HCT116 (cell line): ENCODE data around the gene ZNF274. TPM values are rescaled to one million over a fixed set of nuclear protein-coding genes. Genes with fewer than 3 reads are reported as not detected.

Source experiments
- ATAC-seq: fragments of 200-7000 bp; cut with Tn5 transposase; 2 replicates; pipeline ENCODE4 v1.9.1; 2020; ENCODE audit warnings: mild to moderate bottlenecking, moderate library complexity
- BruUV-seq: library from RNA; stranded (reverse); fragments of 400-500 nt; replicated peaks from 2 replicates; lab custom pipeline; 2021; lab: Mats Ljungman, UMichigan
- CTCF ChIA-PET: fragments of 300-600 bp; sonication (Branson Sonifier 250); formaldehyde crosslinking; loops from one replicate; lab custom pipeline; 2021; ENCODE audit warnings: antibody characterized with exemption; lab: Charles Lee
- POLR2A ChIA-PET: fragments of 300-600, 350-600 bp; sonication (Branson Sonifier 250); formaldehyde crosslinking; loops from one replicate; lab custom pipeline; 2021; ENCODE audit warnings: antibody characterized with exemption; lab: Charles Lee
- RAD21 ChIA-PET, 2 experiments: fragments of 300-600 bp; sonication (Branson Sonifier 250); formaldehyde crosslinking; loops; one replicate each; lab custom pipeline; 2023; ENCODE audit warnings: low total read pairs in 2 of 2; ENCODE audit not compliant: uncharacterized antibody in 2 of 2, unreplicated experiment in 2 of 2, low non-redundant PET in 1 of 2; lab: Charles Lee
- DNase-seq: peaks from one replicate; pipeline ENCODE4 v3.0.0-alpha.2; 2010; ENCODE audit warnings: low read depth, low spot score
- H2AFZ ChIP-seq: fragments of 200-600 bp; shearing (Covaris generic), sonication (generic); 2 replicates; pipeline ENCODE4 v1.6.1; 2017; ENCODE audit warnings: low read depth, mixed run types, mixed read lengths, antibody characterized with exemption, low read length; ENCODE audit not compliant: poor library complexity, severe bottlenecking
- H3K27ac ChIP-seq: 2 replicates; pipeline ENCODE4 v1.5.1; 2012; ENCODE audit warnings: low read depth, low read length
- H3K27me3 ChIP-seq: fragments of 200-600 bp; sonication (generic); 2 replicates; pipeline ENCODE4 v1.6.1; 2016; ENCODE audit warnings: mixed run types, low read length, mixed read lengths; ENCODE audit not compliant: insufficient read depth
- H3K36me3 ChIP-seq, 2 experiments: fragments of 200-500 bp in 1 of 2; fragments of 200-600 bp in 1 of 2; sonication (Bioruptor generic) in 1 of 2; sonication (generic) in 1 of 2; 2 replicates each; pipeline versions ENCODE4 v1.5.1 to v1.6.1; 2014 to 2016; ENCODE audit warnings: low read length in 2 of 2, inconsistent platforms in 1 of 2, mixed read lengths in 1 of 2, mixed run types in 1 of 2; ENCODE audit not compliant: insufficient read depth in 2 of 2, control insufficient read depth in 1 of 2
- H3K4me1 ChIP-seq, 2 experiments: fragments of 200-600 bp in 1 of 2; sonication (generic) in 1 of 2; 2 replicates each; pipeline versions ENCODE4 v1.5.1 to v1.6.1; 2012 to 2017; ENCODE audit warnings: low read length in 2 of 2, inconsistent platforms in 1 of 2, mild to moderate bottlenecking in 1 of 2, mixed read lengths in 1 of 2, mixed run types in 1 of 2, moderate library complexity in 1 of 2; ENCODE audit not compliant: insufficient read depth in 2 of 2, control insufficient read depth in 1 of 2
- H3K4me2 ChIP-seq: fragments of 200-600 bp; sonication (generic); 2 replicates; pipeline ENCODE4 v1.6.1; 2017; ENCODE audit warnings: mixed run types, low read length, mixed read lengths
- H3K4me3 ChIP-seq, 2 experiments: fragments of 200-600 bp in 1 of 2; sonication (generic) in 1 of 2; replicated peaks in 1 of 2; 2 replicates each; pipeline ENCODE4 v1.5.1; 2011 to 2016; ENCODE audit warnings: low read length in 2 of 2, control low read depth in 1 of 2, low read depth in 1 of 2, mild to moderate bottlenecking in 1 of 2, mixed read lengths in 1 of 2, mixed run types in 1 of 2
- H3K79me2 ChIP-seq: fragments of 200-600 bp; sonication (generic); 2 replicates; pipeline ENCODE4 v1.6.1; 2017; ENCODE audit warnings: mild to moderate bottlenecking, mixed run types, low read length, moderate library complexity, mixed read lengths; ENCODE audit not compliant: insufficient read depth
- H3K9ac ChIP-seq: fragments of 200-600 bp; sonication (generic); 2 replicates; pipeline ENCODE4 v1.6.1; 2016; ENCODE audit warnings: low read length, mixed read lengths
- H3K9me2 ChIP-seq: fragments of 200-600 bp; sonication (generic), shearing (Covaris generic); 2 replicates; pipeline ENCODE4 v1.6.1; 2017; ENCODE audit warnings: mixed run types, mild to moderate bottlenecking, moderate library complexity; ENCODE audit not compliant: insufficient read depth
- H3K9me3 ChIP-seq, 2 experiments: fragments of 200-500 bp in 1 of 2; fragments of 200-600 bp in 1 of 2; sonication (Bioruptor generic) in 1 of 2; sonication (generic) in 1 of 2; 2 replicates each; pipeline ENCODE4 v1.6.1; 2014 to 2017; ENCODE audit warnings: low read length in 2 of 2, mixed read lengths in 2 of 2, inconsistent platforms in 1 of 2, low read depth in 1 of 2, mild to moderate bottlenecking in 1 of 2, mixed run types in 1 of 2, moderate library complexity in 1 of 2; ENCODE audit not compliant: control insufficient read depth in 1 of 2, insufficient read depth in 1 of 2
- H4K20me1 ChIP-seq: fragments of 200-600 bp; sonication (generic), shearing (Covaris generic); 2 replicates; pipeline ENCODE4 v1.6.1; 2017; ENCODE audit warnings: mixed run types, mild to moderate bottlenecking, moderate library complexity; ENCODE audit not compliant: insufficient read depth
- CEBPB ChIP-seq: IDR thresholded peaks from 2 replicates; pipeline ENCODE4 v1.6.1; 2012; ENCODE audit warnings: low read depth
- POLR2AphosphoS5 ChIP-seq: IDR thresholded peaks from 2 replicates; pipeline ENCODE4 v1.6.1; 2011; ENCODE audit warnings: mild to moderate bottlenecking, low read depth, low read length, moderate library complexity
- SIN3A ChIP-seq: IDR thresholded peaks from 2 replicates; pipeline ENCODE4 v1.6.1; 2012; ENCODE audit warnings: low read depth
- SP1 ChIP-seq: IDR thresholded peaks from 2 replicates; pipeline ENCODE4 v1.6.1; 2012; ENCODE audit warnings: low read depth
- ZFX ChIP-seq: fragments of 450-650 bp; IDR thresholded peaks from 2 replicates; pipeline ENCODE4 v1.6.1; 2017
- ZNF274 ChIP-seq: fragments of 200-500 bp; sonication (Bioruptor generic); IDR thresholded peaks from 2 replicates; pipeline ENCODE4 v1.6.1; 2014; ENCODE audit warnings: mild to moderate bottlenecking, low read depth, low read length, inconsistent platforms
- intact Hi-C: fragments of 100-400 bp; cut with micrococcal nuclease; formaldehyde crosslinking; loops from 2 replicates; pipeline ENCODE4 v1.10.0; 2022
- total RNA-seq: library from RNA; stranded (reverse); gene quantifications from one replicate; pipeline ENCODE4 v1.2.1, GENCODE V29; 2021; ENCODE audit not compliant: unreplicated experiment

Gene ZNF274
- total RNA-seq, 1 experiment from 2014 or later = 7.8 TPM

DNA sequence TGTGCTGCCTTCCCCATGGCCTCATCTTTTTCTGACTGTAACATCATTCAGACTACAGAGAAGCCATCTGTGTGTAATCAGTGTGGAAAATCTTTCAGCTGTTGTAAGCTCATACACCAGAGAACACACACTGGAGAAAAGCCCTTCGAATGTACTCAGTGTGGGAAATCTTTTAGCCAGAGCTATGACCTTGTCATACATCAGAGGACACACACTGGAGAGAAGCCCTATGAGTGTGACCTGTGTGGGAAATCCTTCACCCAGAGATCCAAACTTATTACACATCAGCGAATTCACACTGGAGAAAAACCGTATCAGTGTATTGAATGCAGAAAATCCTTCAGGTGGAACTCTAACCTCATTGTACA, 78.7 kb downstream of the ZNF274 start:
- Histone ChIP-seq H4K20me1 (no peaks in the 10 kb centered on the region), H3K27ac (no peak overlapping the region), H3K9me2 (no peaks in the 10 kb centered on the region), H3K9me3 (peaks cover 66 to 74% of the 10 kb centered on the region in 2 experiments; a peak in 3 of 4 replicates), H3K4me3 (no peak overlapping the region), H2AFZ (no peak overlapping the region), H3K27me3 (no peaks in the 10 kb centered on the region), H3K36me3 (peaks cover 14 to 55% of the 10 kb centered on the region in 2 experiments), H3K9ac (no peak overlapping the region), H3K4me1 (no peaks in the 10 kb centered on the region), H3K79me2 (no peaks in the 10 kb centered on the region), H3K4me2 (no peak overlapping the region)
- ATAC-seq (no peak), DNase-seq (no peak)
- CTCF ChIA-PET = no interaction called here
- intact Hi-C loops = no loop called here
- RAD21 ChIA-PET = no interaction called here
- TF ChIP-seq SIN3A (no peak), ZFX (no peak), SP1 (no peak), POLR2AphosphoS5 (no peak)
- no TSS peak for BruUV-seq
- POLR2A ChIA-PET = no interaction called here

DNA sequence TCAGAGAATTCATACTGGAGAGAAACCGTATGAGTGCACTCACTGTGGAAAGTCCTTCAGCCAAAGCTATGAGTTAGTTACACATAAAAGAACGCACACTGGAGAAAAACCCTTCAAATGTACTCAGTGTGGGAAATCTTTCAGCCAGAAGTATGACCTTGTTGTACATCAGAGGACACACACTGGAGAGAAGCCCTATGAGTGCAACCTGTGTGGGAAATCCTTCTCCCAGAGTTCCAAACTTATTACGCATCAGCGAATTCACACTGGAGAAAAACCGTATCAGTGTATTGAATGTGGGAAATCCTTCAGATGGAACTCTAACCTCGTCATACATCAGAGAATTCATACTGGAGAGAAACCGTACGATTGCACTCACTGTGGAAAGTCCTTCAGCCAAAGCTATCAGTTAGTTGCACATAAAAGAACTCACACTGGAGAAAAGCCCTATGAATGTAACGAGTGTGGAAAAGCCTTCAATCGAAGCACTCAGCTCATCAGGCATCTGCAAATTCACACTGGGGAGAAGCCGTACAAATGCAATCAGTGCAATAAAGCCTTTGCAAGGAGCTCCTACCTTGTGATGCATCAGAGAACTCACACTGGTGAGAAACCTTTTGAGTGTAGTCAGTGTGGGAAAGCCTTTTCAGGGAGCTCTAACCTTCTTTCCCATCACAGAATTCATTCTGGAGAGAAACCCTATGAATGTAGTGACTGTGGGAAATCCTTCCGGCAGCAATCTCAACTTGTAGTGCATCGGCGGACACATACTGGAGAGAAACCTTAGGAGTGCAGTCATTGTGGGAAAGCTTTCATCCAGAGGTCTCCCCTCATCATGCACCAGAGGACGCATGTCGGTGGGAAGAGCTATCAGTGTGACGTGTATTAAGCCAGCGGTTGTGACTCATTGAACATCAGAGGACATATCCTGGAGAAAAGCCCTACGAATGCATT, 79.4 kb downstream of the ZNF274 start:
- DNase-seq (no peak), ATAC-seq (no peak; the same call in 1 of the 2 replicates)
- ChIA-PET CTCF (no interaction called here), POLR2A (no interaction called here), RAD21 (no interaction called here)
- no peak overlapping the region; a peak in 1 of 4 replicates for H3K4me3 ChIP-seq
- intact Hi-C loops = no loop called here
- no peak overlapping the region for H3K4me2 ChIP-seq
- H3K4me1 ChIP-seq = no peaks in the 10 kb centered on the region
- H3K27ac ChIP-seq = no peak overlapping the region
- no peaks in the 10 kb centered on the region for H3K27me3 ChIP-seq
- no TSS peak for BruUV-seq
- H4K20me1 ChIP-seq = no peaks in the 10 kb centered on the region
- no peaks in the 10 kb centered on the region for H3K9me2 ChIP-seq
- H3K79me2 ChIP-seq = no peaks in the 10 kb centered on the region
- TF ChIP-seq ZNF274 (peak; percentile 99), CEBPB (no peak)
- no peak overlapping the region for H3K9ac ChIP-seq
- peaks cover 12 to 51% of the 10 kb centered on the region in 2 experiments for H3K36me3 ChIP-seq
- H2AFZ ChIP-seq = no peak overlapping the region
- peaks cover 69 to 70% of the 10 kb centered on the region in 2 experiments; a peak in 3 of 4 replicates for H3K9me3 ChIP-seq
